GM18502 (cell line): ENCODE results near the gene CDH12.
"Not testable (repeated sequence)": the region's sequence is repeated elsewhere in the genome, so short reads cannot be mapped to it uniquely, and the experiment has no call there.

Experiments
- ATAC-seq: cut with Tn5 transposase; IDR thresholded peaks from one replicate; pipeline ENCODE4 v1.9.1; 2021; ENCODE audit warnings: mild to moderate bottlenecking; ENCODE audit not compliant: unreplicated experiment, poor library complexity

Gene CDH12

DNA sequence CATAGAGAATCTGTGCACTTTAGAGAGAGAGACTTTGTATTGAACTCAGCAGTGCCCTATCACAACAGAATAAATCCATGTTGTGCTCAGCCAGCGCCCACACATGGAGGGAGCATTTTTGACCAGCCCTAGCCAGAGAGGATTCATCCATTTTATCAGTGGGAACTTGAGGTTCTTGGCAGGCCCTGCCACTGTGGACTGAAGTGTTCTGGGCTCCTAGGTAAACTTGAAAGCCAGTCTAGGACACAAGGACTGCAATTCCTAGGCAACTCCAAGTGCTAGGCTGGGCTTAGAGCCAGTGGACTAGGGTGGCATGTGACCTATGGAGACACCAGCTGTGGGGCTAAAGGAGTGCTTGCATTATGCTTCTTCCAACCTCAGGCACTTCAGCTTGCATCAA, 523.5 kb downstream of the CDH12 start:
- no peak for ATAC-seq

DNA sequence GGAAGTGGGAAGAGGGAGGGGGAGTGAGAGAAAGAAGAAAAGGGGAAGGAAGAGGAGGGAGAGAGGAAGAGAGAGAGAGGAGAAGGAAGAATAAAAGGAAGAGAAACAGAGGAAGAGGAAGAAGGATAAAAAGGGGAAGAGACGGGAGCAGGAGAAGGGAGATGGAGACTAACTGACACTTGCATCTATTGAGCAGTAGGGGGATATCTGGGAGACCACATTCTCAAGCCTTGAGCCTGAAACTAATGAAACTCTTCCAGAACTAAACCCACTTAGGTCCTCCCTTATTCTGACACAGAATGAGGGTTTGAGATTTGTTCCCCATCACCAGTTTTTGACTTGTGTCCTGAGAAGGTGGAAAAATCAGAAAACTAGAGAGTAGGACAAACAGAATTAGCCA, 533.3 kb downstream of the CDH12 start:
- no peak for ATAC-seq

- ATAC-seq = no peak
Measured at GRCh38 chr5:22316294-22316693, 536.9 kb downstream of the CDH12 start.

- not testable (repeated sequence) for ATAC-seq
Measured at GRCh38 chr5:22315052-22315451, 538.1 kb downstream of the CDH12 start.

- no peak for ATAC-seq
Measured at GRCh38 chr5:22314548-22314947, 538.6 kb downstream of the CDH12 start.

DNA sequence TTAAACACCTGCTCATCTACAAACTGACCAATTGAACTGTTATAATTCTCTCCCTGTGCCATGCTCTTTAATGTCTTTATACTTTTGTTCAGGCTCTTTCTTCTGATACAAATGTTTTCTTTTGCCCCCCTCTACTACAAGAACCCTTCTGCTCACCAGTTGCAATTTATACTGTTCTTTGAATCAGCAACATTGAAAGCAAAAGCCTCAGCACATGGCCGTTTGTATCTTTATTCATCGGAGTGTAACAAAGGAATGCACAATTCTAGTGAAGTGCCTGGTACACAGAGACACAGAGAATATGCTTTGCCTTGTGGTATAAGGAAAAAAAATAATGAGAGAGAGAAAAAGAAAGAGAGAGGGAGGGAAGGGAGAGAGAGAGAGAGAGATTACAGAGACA, 547.1 kb downstream of the CDH12 start:
- no peak for ATAC-seq

DNA sequence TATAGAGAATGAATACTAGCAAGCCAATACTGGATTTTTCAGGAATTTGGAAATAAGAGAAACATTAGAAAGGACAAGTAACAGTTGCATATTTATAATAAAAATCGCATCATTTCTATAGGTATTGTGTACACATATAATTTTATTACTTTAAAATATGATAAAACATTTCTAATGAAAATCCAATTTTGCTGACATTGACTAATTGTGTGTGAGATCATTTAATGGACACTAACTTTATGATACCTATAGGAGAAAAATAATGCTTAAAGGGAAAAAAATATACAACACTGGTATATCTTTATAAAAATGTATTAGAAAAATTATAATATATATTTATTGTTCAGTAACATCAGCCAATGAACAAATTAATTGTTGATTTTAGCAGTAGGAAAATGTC, 557.3 kb downstream of the CDH12 start:
- ATAC-seq = no peak

DNA sequence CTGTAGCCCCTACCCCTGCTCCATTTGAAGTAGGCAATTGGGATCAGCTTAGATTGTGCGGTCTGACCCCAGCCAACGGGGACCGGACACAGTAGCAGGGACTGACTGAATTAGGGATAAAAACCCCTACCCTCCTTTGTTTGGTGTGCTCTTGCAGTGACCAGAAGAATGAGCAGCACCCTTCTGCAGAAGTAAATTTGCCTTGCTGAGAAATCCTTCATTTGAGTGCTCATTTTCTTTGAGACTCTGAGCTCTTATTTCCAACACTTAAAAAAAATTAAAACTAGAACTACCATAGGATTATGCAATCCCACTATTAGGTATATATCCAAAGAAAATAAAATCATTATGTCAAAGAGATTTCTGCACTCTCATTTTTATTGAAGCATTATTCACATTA, 560.0 kb downstream of the CDH12 start:
- no peak for ATAC-seq

- ATAC-seq = no peak
Measured at GRCh38 chr5:22278164-22278563, 575.0 kb downstream of the CDH12 start.

GRCh38 chr5:22277006-22277405, 576.1 kb downstream of the CDH12 start:
- ATAC-seq = no peak

GRCh38 chr5:22265855-22266254, 587.3 kb downstream of the CDH12 start:
- not testable (repeated sequence) for ATAC-seq

DNA sequence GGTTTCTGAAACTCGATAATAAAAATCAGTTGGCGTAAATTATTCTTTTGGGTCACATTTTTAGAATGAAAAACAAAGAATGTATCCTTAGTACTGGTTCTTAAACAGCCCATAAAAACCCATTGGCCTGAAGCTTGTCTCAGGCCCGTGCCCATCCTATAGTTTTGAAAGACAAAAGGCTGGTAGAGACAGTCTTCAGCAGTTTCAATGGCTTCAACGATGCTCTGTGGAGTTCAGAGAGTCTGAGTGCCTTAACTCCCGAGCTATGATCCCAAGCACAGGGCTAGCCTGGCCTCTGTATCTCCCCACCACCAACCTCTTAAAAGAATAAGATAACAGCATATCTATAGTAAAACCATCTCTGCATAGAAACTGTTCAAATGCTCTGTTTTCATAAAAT, 595.0 kb downstream of the CDH12 start:
- no peak for ATAC-seq

DNA sequence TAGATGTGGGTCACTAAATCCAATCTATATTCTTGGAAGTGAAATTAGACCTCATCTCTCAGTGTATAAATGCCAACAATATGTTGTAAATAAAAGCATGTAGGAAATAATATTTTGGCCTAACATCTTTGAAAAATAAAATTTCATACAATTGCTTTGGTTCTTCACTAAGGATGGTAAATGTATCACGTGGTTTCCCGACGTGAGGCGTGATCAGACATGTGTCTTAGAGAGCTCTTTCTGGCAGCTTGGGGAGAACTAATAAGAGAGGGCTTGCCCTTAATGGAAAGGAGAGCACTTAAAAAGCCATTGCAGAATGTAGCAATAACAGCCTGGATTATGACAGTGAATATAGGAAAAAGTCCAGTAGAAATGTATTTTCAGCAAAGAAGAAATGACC, 602.6 kb downstream of the CDH12 start:
- no peak for ATAC-seq

DNA sequence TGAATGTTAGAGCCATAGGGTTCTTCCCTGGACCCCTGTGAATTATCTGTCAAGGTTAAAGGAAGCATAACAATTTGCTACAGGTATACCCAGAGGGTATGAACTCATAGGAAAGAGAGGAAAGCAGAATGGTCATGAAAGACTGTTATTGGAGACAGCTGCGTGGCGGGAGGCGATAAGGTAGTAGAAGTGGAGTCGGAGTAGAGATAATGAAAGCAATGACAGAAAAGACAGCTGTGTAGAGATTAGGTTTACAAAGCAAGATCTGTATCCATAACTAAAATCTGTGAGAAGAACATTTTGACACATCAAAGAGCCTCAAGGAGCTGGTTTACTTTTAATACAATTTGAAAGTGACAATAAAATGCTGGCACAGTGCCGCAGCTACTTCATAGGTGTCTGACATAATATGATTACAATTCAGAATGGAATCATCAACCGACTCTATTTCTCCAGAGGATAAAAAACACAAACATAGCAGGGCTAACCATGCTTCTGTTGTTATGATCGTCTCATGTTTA, 603.9 kb downstream of the CDH12 start:
- no peak for ATAC-seq

GRCh38 chr5:22245770-22246169, 607.4 kb downstream of the CDH12 start:
- no peak for ATAC-seq

DNA sequence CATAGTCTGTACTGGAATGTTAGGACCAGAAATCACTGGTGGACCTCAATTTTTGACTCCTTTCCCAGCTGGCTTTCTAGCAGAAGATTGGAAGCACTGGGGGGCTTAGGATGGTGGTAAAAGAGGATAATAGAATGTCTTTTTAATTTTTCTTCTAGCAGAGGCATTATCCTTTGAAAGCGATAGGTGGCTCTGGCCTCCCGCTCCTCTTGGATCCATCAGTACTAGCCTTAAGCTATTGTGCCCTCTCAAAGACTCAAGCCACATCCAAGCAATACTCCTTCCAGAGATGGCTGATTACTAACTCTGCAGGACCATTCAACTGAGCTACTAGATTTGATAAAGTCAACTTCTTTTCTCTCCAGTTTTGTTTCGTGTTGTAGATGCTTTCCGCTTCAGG, 610.6 kb downstream of the CDH12 start:
- no peak for ATAC-seq

DNA sequence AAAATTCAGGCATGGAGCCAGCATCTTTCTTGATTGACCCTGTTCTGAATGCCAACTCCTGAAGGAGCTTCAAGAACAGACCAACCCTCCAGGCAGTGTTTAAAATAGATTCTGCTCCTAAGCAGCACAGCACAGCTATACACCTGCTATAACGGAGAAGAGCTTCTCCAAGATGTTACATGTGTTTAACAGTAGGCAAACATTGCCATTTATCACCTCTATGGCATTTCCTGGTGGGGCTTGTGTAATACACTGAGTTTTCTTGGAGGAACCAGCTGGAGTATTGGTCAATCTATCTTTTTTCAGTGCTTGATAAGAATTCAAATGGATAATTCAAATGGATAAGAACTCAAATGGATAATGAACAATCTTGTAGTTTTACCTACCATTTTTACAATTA, 615.1 kb downstream of the CDH12 start:
- ATAC-seq = no peak

DNA sequence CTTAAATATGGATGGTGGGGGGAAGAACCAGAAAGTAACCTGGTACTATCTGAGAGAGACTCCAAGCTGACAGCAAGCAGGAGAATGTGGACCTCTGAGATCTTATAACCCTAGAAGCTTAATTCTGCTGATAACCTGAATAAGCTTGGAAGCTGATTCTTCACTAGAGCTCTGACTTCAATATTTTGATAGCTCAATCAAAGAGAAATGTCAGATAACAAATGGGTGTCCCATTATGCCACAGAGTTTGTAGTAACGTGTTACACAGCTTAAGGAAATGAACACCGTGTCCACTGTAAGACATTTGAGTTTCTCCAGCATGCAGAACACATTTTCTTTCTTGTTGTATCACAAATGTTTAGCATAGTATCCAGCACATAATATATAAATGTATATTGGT, 626.7 kb downstream of the CDH12 start:
- ATAC-seq = no peak

GRCh38 chr5:22223079-22223478, 630.1 kb downstream of the CDH12 start:
- ATAC-seq = no peak

DNA sequence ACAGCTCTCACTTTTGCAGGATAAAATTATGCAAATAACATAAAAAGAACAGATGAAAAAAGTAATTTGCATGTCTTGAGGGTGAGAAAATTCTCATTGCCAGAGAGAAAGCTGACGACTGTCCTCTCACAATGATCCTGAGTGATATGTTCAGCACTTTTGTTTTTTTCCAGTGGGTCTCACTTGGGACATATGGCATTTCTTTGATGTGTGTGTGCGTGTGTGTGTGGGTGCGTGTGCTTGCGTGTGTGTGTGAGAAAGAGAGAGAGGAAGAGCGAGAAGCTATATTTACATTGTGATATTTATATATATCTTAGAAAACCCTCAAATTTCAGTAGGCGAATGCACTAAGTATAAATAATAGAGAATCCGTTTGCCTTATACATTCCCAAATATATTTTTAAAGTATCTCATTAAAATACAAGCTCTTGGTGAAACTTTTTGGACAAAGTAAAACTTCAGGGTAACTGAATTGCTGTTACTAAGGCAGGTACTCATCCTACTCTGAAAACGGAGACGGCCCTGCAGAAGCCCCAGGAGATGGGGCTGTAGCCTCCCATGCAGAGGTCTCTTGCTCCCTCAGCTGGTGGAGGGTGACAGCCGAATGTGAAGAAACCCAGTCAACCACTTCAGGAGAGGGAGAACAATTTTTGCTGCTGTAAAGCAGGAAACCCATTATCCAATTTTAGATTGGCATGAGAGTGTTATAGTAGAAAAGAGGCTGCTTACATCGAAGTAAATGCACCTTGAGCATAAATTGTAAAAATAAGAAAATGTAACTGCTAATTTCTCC, 639.2 kb downstream of the CDH12 start:
- ATAC-seq = peak; percentile 82

DNA sequence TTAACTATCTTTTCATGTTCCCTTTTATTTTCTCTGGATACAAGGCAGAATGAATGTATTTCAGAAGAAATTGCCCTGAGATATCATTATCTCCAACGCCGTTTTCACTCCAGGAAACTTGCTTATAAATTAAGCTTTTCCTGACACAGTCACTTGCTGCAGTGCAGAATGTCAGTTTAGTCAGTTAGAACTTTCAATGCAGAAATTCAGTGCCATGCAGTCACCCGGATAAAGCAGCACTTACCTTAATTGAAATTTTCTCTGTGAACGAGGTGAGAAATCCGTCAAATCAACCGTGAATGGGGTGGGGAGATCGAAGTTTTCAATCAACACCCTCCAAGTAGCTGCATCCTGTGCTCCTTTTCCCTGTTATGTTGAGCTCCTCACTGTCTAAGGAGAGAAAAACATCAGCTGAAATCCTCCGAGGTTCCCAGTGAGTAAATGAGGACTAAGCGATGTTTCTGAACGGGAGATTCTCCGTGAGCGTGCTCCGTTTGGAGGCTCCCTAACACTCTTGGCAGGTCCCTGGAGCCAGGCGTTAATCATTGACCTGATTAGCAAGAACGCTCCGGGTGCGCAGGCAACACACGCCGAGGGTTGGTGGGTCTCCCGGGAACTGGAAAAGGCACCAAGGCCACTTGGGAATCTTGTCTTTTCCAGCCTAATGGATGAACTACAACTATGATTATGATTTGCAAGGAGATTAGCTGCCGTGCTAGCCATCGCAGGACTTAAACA, 640.7 kb downstream of the CDH12 start:
- not testable (repeated sequence) for ATAC-seq

GRCh38 chr5:22208463-22208862, 644.7 kb downstream of the CDH12 start:
- not testable (repeated sequence) for ATAC-seq
